ENCODE results near the gene RPTOR.
"Not testable (repeated sequence)": the region's sequence is repeated elsewhere in the genome, so short reads cannot be mapped to it uniquely, and the experiment has no call there.

The RPTOR gene

GRCh38 chr17:80516171-80516932 is 28.3 kb upstream of the RPTOR start:
- DNase-seq (ENCODE audit: low read depth): no peak

DNA sequence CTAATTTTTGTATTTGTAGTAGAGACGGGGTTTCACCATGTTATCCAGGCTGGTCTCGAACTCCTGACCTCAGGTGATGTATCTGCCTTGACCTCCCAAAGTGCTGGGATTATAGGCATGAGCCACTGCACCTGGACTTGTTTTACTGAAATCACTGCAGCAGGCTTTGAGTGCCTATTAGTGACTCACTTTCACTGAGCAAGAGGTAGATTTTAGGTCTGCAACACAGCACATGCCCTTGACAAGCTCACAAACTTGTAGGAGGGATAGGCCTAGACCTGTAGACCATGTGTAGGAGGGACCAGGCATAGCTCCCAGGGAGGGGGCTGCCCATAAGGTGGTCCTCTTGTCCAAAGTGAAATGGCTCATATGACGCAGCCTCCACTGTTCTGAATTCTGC is 27.0 kb upstream of the RPTOR start:
- DNase-seq (ENCODE audit: low read depth): no peak

DNA sequence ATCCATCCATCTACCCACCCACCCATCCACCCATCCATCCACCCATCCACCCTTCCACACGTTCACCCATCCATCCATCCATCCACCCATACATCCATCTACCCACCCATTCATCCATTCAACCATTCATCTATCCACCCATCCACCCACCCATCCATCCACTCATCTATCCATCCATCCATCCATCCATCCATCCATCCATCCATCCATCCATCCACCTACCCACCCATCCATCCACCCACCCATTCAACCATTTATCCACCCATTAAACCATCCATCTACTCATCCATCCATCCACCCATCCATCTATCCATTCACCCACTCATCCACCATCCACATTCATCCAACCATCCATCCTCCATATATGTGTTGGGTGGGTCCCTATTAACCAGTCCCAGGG is 26.2 kb upstream of the RPTOR start:
- no peak for DNase-seq (ENCODE audit: low read depth)

DNA sequence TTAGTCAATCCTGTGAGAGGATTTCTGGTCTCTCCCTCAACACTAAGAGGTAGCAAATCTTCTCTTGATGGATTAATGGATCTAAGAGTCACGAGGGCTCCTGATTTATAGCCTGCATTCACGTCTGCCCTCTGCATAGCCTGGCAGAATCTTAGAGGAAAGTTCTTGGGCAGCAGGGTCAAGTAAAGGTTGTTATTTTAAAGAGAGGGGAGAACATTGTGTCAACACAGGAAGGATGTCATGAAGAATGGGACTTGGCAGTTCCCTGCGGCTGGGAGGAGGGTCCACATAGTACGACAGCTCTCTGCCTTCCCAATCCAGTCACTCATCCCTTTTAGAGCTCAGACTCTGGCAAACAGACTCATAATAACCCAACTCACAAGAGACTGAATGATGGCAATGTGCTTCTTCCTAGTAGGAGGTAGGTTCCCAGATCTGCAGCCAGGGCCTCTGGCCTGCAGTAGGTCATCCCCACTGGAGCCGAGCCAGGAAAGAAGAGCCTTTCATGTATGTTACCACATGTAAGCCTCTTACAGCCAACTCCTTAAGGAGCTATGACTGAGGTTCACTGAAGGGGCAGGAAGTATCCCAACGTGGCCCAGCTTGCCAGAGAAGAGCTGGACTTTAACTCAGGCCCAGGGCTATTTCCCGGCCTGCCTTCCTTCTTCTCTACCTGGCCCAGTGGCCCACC is 25.4 kb upstream of the RPTOR start:
- no peak for DNase-seq (ENCODE audit: low read depth)

DNA sequence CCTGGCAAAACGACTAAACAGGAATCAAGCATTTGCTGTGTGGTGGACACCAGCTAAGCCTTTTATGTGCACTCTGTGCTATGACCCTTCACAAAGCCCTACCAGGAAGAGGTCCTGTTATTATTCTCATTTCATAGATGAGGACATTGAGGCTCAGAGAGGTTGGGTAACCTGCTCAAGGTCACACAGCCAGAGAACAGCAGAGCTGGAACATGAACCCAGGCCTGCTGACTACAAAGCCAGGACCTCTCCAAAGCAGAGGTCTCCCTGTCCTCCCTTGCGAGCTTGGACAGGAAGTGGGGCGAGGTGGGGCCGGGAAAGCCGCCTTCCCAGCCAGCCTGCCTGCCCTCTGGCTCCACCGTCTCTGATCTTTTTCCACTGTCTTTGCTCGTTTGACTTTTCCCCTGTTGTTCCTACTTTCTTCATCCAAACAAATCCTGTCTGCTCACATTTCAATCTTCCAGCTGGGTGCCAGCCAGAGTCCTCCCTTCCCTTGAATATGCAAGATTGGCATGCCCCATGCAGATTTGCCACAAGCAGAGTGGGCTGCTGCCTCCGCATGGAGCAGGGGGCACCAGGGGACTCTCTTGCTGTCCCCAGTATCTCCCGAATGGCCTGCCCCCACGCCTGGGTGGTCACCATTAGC is 23.7 kb upstream of the RPTOR start:
- DNase-seq (ENCODE audit: low read depth): no peak

- no peak for DNase-seq (ENCODE audit: low read depth)
These were observed 21.4 kb upstream of the RPTOR start for GRCh38 chr17:80523054-80523744.

GRCh38 chr17:80523956-80524712 is 20.5 kb upstream of the RPTOR start:
- DNase-seq (ENCODE audit: low read depth): no peak

DNA sequence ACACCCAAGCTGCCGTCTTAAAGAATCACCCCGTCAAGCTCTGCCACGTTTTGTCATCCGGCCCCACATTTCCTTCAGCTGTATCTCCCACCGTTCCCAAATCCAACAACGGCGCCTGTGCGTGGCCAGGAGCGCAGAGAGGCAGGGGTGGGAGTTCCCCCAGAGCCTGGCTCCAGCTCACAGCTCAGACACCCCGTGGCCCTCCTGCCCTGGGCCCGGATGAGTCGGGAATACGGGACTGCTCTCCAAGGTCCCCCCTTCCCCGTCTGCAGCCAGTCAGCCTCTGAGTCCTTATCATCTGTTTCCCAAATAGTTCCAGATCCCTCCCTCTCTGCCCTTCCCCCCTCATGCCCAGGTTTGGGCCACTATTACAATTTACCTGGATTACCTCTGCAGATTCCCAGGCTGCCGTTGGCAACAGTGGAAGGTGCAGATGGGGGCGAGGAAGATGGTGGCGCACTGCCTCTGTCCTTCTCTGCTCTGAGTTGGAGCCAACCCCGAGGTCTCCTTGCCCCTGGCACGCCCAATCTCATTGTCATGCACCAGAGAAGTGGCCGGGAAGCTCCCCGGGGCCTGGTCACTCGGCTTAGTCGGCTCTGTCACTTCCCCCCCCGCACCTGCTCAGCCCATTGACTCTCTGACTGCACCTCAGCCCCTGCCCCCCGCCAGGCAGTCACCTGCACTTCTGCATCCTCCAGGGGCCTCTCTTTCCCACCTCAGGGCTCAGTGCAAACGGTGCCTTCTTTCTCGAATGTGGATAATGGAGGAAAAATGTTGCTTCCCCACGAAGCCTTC is 18.3 kb upstream of the RPTOR start:
- DNase-seq (ENCODE audit: low read depth): no peak

DNA sequence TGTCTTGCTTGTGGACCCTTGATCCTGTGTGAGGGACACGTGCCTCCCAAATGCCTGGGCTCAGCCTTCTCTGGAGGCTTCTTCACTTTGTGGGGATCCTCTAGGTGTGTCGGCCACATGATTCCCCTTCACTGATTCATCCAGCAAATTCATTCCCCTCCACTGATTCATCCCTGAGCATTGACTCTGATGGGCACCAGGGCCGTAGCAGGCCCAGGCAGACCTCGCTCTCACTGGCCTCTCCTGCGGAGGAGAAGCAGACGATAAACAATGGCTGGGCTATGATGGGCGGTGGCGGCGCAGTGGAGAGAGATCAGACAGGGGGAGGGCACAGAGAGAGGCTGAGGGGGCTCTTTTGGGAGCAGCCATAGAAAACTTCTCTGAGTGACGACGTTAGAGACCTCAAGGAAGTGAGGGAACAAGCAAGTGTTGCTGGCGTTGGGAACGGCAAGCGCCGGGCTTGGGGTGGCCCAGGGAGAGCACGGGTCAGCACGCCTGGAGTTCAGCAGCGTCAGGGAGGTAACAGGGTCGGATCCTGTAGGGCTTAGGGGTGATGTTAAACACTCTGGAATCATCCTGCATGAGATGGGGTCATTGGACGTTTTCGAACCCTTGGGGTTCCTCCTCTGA is 17.5 kb upstream of the RPTOR start:
- no peak for DNase-seq (ENCODE audit: low read depth)

DNA sequence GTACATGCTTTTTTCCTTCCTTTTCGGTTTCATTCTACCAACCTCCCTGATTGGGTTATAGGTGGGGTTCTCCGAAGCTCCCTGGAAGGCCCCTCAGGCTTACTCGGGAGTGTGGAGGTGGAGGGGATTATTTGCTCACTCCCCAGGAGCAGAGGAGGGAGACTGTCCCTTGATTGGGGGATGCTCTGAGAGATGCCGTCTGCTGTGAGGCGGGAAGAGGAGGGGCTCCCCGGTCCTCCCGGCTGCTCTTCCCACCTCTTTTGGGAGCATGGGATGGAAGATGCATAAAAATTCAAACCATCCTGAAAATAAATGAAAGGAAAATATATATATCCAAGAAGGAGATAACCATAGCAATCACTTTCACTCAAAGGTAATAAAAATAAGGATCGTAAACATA is 16.1 kb upstream of the RPTOR start:
- no peak for DNase-seq (ENCODE audit: low read depth)

DNA sequence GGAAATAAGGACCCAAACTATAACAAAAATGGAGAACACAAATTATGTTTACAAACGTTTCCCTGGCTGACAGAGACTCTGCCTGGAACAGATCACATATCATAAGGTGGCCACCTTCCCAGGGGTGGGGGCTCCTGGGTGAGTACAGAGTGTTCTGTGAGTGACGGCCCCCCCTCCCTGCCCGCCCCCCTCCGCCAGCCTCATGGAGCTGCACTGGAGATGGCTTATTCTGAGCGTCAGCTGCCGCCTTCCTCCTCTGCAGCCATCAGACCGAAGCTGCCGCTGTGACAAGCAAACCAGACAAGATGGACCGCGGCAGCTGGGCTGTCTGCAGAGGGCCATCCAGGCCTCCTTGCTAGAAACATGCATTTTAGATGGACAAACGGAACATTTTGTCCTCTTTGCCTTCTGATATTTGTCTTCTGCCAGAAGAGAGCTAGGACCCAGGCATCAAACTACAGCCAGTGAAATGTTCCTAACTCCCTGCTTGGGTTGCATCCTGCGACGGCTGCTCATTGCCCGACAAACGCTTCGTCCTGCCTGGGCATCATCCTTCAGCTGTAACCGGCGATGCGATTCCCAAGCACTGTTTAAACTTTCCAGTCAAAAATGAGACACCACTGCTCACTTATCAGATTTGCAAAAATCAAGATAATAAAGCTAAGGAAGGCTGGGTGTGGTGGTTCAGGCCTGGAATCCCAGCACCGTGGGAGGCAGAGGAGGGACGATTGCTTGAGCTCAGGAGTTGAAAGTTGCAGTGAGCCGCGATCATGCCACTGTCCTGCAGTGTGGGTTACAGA is 15.3 kb upstream of the RPTOR start:
- no peak for DNase-seq (ENCODE audit: low read depth)

GRCh38 chr17:80529904-80530292 is 14.7 kb upstream of the RPTOR start:
- DNase-seq (ENCODE audit: low read depth): no peak

DNA sequence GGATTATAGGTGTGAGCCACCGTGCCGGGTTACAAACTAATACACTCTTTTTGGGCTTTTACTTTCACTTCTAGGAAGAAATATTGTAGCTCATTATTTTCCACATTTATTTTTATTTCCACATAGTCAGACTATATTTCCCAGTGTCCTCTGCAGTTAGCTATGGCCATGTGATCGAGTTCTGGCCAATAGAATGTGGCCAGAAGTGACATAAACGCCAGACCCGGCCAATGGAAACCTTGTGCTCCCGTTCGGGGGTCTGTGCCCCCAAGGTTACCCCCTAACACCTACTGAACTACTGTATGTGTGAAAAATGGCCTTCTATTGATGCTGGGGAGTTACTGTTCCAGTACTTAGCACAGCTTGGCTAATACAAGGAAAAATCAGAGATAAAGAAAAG is 13.2 kb upstream of the RPTOR start:
- DNase-seq (ENCODE audit: low read depth): no peak

DNA sequence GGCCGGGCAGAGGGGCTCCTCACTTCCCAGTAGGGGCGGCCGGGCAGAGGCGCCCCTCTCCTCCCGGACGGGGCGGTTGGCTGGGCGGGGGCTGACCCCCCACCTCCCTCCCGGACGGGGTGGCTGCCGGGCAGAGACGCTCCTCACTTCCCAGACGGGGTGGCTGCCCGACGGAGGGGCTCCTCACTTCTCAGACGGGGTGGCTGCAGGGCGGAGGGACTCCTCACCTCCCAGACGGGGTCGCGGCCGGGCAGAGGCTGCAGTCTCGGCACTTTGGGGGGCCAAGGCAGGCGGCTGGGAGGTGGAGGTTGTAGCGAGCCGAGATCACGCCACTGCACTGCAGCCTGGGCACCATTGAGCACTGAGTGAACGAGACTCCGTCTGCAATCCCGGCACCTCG is 7.3 kb upstream of the RPTOR start:
- DNase-seq (ENCODE audit: low read depth): not testable (repeated sequence)

- no peak for DNase-seq (ENCODE audit: low read depth)
These were observed 6.2 kb upstream of the RPTOR start for GRCh38 chr17:80538484-80538883.

- no peak for DNase-seq (ENCODE audit: low read depth)
These were observed 5.5 kb upstream of the RPTOR start for GRCh38 chr17:80539022-80539641.

DNA sequence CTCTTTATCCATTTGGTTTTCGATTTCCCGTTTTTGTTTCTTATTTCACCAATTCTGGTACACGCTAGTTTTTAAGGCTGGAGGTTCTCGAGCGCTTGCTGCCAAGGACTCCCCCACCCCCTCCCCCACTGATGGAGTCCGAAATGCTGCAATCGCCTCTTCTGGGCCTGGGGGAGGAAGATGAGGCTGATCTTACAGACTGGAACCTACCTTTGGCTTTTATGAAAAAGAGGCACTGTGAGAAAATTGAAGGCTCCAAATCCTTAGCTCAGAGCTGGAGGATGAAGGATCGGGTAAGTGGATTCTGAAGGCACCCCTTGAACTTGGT is 825 bp downstream of the RPTOR start:
- DNase-seq (ENCODE audit: low read depth): no peak

GRCh38 chr17:80546267-80546666 is 1.6 kb downstream of the RPTOR start:
- no peak for DNase-seq (ENCODE audit: low read depth)

DNA sequence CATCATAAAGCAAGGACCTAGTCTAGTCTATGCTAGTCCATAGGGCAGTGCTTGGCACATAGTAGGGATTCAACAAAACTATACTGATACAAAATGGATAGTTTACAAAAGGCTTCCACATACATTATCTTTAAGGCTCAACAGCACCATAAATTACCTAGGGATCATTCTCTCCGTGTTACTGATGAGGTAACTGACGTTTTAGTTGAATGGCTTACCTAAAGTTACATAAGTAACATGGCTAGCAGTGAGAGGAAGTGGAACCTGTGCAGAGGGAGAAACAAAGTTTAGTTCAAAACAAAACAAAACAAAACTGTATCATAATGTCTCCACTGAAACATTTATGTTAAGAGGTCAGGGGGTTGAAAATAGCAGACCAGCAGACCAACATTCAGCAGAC is 7.9 kb downstream of the RPTOR start:
- DNase-seq (ENCODE audit: low read depth): no peak

DNA sequence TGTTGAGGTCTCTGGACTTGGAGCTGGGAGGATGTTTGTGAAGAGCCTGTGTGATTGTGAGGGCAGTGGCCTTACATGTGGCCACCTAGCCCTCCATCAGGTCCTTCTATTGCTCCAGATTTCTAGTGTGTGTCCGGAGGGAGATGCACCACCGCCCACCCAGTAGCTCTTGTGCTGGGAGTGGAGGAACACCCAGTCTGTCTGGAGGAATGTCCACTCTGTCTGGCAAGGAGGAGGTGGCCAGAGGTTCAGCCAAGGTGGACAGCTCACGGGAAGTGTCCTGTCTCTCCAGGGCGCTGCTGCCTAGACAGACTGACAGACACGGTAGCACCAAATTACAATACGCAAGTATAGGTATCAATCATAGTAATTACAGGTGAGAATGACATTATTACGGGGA is 10.6 kb downstream of the RPTOR start:
- DNase-seq (ENCODE audit: low read depth): no peak

Measured in stimulated activated CD8-positive, alpha-beta memory T cell treated with anti-CD3 and anti-CD28 coated beads, Interleukin-12 subunit alpha, Interleukin-12 subunit beta, amount 100 ng/mL, for 4 hours (primary cell).